PFSK-1 (cell line): ENCODE results near the gene KLHL17.

Experiments used
- FOXP2 ChIP-seq: optimal IDR thresholded peaks from 2 replicates; pipeline ENCODE3; 2011; ENCODE audit warnings: borderline replicate concordance, control low read depth, inconsistent platforms; ENCODE audit not compliant: insufficient read depth; ENCODE audit errors: extremely low read length, extremely low read depth
- POLR2AphosphoS5 ChIP-seq: IDR thresholded peaks from 2 replicates; pipeline ENCODE4 v1.6.1; 2012; ENCODE audit warnings: low read depth, mild to moderate bottlenecking, control low read depth, low read length, moderate library complexity
- REST ChIP-seq, 2 experiments: IDR thresholded peaks; 2 replicates each; pipeline versions ENCODE4 v1.6.1 to v1.8.0; 2011 to 2012; ENCODE audit warnings: low read depth in 2 of 2, low read length in 2 of 2, control low read depth in 1 of 2, inconsistent platforms in 1 of 2, mild to moderate bottlenecking in 1 of 2, moderate library complexity in 1 of 2; ENCODE audit not compliant: insufficient read depth in 1 of 2
- SIN3A ChIP-seq: IDR thresholded peaks from 2 replicates; pipeline ENCODE4 v1.6.1; 2012; ENCODE audit warnings: mild to moderate bottlenecking, low read length, moderate library complexity, borderline replicate concordance; ENCODE audit not compliant: insufficient read depth
- TAF1 ChIP-seq: IDR thresholded peaks from 2 replicates; pipeline ENCODE4 v1.6.1; 2012; ENCODE audit warnings: low read length, control low read depth, borderline replicate concordance; ENCODE audit not compliant: insufficient read depth

Gene KLHL17

GRCh38 chr1:958823-959730 lies 1.3 kb upstream of the KLHL17 start, which contains the start of gene NOC2L:
NOC2L (minus strand) TSS chr1:959256; CDS start chr1:959240, 16 bp downstream.
- TF ChIP-seq FOXP2 (no peak), POLR2AphosphoS5 (peak; percentile 54), TAF1 (peak; percentile 66; the same call in 1 of the 2 replicates)

GRCh38 chr1:959731-960362 lies 537 bp upstream of the KLHL17 start:
- no peak for TF ChIP-seq REST (IDR thresholded peaks at IDR 0.05; ENCODE audit: insufficient read depth in 1 of 2, low read depth in 2 of 2, low read length in 2 of 2)
- TF ChIP-seq TAF1, result no peak
- TF ChIP-seq FOXP2, result no peak
- TF ChIP-seq POLR2AphosphoS5, result no peak
- TF ChIP-seq SIN3A, result no peak

- TF ChIP-seq TAF1, result no peak
- TF ChIP-seq REST (IDR thresholded peaks at IDR 0.05; ENCODE audit: insufficient read depth in 1 of 2, low read depth in 2 of 2, low read length in 2 of 2), result no peak
- TF ChIP-seq SIN3A, result no peak
- TF ChIP-seq POLR2AphosphoS5, result no peak
- TF ChIP-seq FOXP2, result no peak
These were observed 817 bp downstream of the KLHL17 start for GRCh38 chr1:961132-961669.

- TF ChIP-seq POLR2AphosphoS5 (no peak), TAF1 (no peak), SIN3A (no peak), REST (IDR thresholded peaks at IDR 0.05; ENCODE audit: insufficient read depth in 1 of 2, low read depth in 2 of 2, low read length in 2 of 2) (no peak)
These were observed 2.3 kb downstream of the KLHL17 start for GRCh38 chr1:962381-963300.

GRCh38 chr1:963301-963651 lies 2.9 kb downstream of the KLHL17 start:
- TF ChIP-seq SIN3A (no peak), TAF1 (no peak), FOXP2 (no peak)
